ENCODE measurements around the gene MARCHF10.

The MARCHF10 gene

DNA sequence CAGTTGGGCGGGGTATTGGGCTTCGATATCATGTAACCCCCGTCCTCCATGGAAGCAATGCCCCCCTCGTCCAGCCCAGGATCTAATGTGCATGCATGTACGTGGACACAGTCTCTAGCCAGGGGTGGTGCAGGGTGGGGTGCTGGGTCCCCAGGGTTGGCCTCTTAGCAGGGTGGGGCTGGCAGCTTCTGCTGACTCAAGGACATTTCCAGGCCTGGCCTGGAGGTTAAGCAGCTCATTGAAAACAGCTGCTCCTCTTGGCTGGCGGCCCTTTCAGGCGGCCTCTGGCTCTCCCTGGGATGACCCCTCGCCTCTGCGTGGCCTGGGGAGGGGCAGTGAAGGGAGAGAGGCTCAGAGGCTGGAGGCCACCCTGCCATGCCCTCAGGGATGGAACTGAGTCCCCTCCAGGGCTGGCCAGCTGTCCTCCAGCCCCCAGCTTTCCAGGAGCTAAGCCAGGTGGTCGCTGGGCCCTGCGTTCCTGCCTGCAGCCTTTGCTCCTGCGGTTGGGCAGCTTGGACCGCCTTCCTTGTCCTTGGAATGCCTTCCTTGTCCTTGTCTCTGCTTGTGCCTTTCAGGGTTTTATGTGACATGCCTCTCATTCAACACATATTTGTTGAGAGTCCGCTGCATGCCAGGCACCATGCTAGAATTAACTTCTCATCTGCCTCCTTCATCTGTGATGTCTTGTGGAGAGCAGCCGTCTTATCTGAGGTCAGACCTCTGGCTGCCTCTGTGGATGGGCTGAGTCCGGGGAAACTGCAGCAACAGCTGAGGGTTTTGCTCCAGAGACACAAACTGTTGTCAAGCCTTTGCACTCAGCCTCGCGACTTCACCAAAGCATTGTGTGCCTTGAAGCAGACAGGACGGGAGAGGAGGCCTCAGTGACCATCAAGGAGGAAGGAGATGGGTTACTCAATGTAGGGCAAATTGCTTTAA is 154.0 kb downstream of the MARCHF10 start:
- no peak for DNase-seq

DNA sequence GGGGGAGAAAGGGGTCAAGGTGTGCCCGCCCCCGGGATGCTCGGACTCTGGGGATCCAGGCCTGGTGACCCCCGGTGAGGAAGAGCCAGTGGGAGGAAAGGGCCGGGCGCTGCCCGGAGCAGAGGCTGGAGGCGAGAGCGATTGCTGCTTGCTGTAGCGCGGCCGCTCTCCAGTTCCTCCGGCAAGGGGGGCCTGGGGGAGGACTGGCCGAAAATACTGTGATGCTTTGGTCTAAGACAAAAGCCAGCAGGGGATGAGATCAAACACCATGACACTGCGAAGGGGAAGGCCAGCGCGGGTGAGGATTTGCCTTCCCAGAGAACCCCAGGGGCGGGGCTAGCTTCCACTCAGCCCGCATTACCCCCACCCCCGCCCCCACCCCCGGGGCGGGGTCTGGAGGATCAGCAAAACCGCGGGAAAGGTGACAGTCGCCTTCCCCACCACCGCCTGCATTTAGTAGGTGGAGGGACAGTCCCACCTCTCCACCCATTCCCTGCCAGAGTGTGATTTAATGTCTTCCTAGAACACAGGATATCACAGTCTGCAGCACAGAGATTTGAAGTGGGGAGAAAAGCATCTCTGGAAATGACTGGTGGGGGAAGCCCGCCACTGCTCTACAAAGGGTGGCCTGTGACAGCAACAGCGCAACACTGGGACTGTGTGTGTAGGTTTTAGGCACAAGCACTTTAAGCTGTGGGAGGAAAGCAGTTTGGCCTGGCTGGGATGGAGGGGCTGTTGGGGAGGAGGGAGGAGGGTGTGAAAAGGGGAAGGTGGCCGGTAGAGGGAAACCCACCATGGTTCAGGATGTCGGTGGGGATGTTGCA is 154.9 kb downstream of the MARCHF10 start:
- no peak for DNase-seq

DNA sequence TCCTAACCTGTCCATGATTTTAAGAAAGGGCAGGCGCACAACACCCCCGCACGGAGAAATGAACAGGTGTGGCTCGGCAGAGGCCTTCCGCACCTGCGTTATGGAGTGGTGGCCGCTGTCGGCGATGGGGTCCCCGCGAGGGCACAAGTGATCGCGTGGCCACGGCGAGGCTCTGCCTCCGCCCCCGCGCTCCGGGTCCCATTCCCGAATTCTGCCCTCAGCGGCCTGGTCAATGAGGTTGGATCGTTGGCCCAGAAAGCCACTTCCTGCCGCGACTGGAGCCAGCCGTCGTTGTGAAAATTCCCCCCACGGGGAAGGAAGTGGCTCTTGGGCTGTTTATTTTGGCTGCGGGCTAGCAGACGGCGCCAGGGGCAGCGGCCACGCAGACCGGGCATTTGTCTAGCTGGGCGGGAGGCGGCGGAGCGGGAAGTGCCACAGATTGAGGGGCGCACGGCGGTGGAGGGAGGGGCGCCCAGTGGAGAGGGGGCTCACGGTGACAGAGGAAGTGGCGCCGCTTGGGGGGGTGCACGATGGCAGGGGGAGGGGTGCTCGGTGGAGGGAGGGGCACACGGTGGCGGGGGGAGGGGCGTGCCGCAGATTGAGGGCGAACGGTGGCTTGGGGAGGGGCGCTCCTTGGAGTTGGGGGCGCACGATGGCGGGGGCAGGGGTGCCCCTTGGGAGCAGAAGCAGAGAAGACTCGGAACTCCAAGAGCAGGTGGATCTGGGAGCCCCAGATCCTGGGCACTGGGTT is 155.7 kb downstream of the MARCHF10 start:
- no peak for DNase-seq

Data from cerebellar nuclear complex (tissue), 1 donor.